Measurements from ENCODE around the gene ERF.
A peak's percentile ranks its signal among the peaks of the same experiment; 100 is the strongest.

Gene ERF

DNA sequence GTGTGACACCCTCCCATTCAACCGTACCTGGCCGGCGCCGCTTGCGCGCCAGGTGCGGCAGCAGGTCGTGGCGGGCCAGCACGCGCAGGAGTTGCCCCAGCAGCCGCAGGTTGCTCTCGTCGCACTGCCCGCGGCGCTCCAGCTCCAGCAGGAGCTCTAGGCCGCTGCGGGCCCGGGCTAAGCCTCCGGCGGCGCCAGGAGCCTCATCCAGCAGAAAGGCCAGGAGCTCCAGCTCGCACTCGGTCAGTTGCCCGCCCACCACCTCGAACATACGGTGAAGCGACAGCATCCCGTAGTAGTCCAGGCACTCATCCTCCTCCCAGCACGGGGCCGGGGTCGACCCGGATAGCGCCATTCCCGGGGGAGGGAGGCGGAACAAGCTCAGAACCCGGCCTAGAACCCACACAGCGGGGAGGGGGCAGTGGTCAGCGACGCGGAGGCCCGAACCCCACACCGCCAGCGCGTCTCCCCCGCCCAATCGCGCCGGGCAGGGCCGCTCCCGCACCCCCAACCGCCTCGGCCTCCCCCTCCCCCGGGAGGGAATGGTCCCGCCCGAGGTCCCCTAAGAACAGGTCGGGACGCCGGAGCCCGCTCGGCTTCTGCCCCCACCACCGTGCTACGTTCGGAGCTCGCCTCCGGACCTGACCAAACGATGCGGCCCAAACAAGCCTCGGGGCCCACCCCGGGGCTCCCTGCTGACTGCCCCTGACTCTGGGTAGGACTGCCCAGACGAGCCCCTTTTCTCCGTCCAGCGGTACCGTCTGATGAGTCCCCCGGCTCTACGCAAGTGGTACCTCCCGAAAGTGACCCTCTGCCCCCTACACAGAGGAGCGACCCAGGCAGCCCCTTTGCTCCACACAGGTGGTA lies 38.0 kb downstream of the ERF start:
- Histone ChIP-seq H3K4me3 (ENCODE audit: insufficient read depth, low read depth, low read length, poor library complexity, severe bottlenecking) (peak overlapping the region; percentile 90), H3K9me3 (ENCODE audit: control insufficient read depth, low read length) (no peaks in the 10 kb centered on the region), H3K36me3 (ENCODE audit: control insufficient read depth, insufficient read depth, low read length) (peaks cover 24% of the 10 kb centered on the region), H3K27me3 (replicated peaks; ENCODE audit: control insufficient read depth, insufficient read depth, low read length, poor library complexity, severe bottlenecking) (no peaks in the 10 kb centered on the region), H3K4me1 (ENCODE audit: control insufficient read depth, insufficient read depth, low read length, poor library complexity, severe bottlenecking) (peaks cover 65% of the 10 kb centered on the region), H3K27ac (ENCODE audit: insufficient read depth, low read length, poor library complexity, severe bottlenecking) (peak overlapping the region; percentile 96)
- no peak for DNase-seq

DNA sequence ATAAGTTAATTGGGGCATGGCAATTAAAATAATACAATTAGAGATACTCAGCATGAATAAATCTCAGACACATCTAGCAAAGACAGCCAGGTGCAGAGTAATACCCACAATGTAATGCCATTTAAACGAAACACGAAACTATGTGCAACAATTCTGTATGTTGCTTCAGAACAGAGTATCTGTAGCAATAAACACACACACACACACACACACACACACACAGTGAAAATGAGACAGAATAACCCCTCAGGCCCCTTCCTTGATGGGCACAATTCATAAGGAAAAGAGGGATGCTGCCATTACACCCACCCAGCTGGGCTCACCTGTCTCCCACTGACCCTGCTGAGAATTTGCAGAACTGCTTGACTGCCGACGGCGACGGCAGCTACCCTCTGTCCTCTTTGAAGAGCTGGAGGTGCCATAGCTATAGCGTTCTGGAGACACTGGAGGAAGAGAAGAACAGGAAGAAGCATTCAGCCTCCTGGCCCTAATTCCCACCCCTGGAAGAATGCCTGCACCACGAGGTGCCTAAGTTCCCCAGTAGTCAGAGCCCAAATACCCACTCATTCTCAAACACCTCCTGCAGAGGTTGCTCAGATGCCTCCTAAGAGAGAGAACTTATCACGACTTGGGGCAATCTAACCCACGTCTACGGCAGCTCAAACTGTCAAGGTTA lies 40.0 kb downstream of the ERF start:
- DNase-seq: no peak
- H3K27me3 ChIP-seq (replicated peaks; ENCODE audit: control insufficient read depth, insufficient read depth, low read length, poor library complexity, severe bottlenecking): no peaks in the 10 kb centered on the region
- H3K27ac ChIP-seq (ENCODE audit: insufficient read depth, low read length, poor library complexity, severe bottlenecking): peak overlapping the region; percentile 96
- H3K9me3 ChIP-seq (ENCODE audit: control insufficient read depth, low read length): no peaks in the 10 kb centered on the region
- peaks cover 56% of the 10 kb centered on the region for H3K4me1 ChIP-seq (ENCODE audit: control insufficient read depth, insufficient read depth, low read length, poor library complexity, severe bottlenecking)
- no peak overlapping the region for H3K4me3 ChIP-seq (ENCODE audit: insufficient read depth, low read depth, low read length, poor library complexity, severe bottlenecking)
- H3K36me3 ChIP-seq (ENCODE audit: control insufficient read depth, insufficient read depth, low read length): peaks cover 36% of the 10 kb centered on the region

DNA sequence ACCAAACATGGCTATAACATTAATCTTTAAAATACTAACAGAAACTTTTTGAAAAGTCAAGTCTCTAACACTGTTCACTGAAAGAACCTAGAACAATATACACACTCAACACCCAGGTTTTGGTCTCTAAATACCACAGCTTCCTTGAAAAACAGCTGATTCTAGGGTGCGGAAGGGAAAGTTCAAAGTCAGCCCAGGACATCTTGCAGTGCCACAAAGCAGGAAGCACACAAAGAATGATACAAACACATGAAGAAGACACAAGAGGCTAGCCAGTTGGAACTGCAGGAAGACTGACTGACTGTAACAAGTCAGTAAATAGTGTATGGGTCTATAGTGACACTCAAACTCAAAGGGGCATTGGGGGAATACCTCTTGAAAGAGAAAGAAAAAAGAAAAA lies 42.0 kb downstream of the ERF start:
- peak overlapping the region; percentile 14 for H3K27ac ChIP-seq (ENCODE audit: insufficient read depth, low read length, poor library complexity, severe bottlenecking)
- H3K27me3 ChIP-seq (replicated peaks; ENCODE audit: control insufficient read depth, insufficient read depth, low read length, poor library complexity, severe bottlenecking): no peaks in the 10 kb centered on the region
- DNase-seq: no peak
- H3K4me3 ChIP-seq (ENCODE audit: insufficient read depth, low read depth, low read length, poor library complexity, severe bottlenecking): no peak overlapping the region
- peaks cover 55% of the 10 kb centered on the region for H3K36me3 ChIP-seq (ENCODE audit: control insufficient read depth, insufficient read depth, low read length)
- no peaks in the 10 kb centered on the region for H3K9me3 ChIP-seq (ENCODE audit: control insufficient read depth, low read length)
- peaks cover 47% of the 10 kb centered on the region for H3K4me1 ChIP-seq (ENCODE audit: control insufficient read depth, insufficient read depth, low read length, poor library complexity, severe bottlenecking)

DNA sequence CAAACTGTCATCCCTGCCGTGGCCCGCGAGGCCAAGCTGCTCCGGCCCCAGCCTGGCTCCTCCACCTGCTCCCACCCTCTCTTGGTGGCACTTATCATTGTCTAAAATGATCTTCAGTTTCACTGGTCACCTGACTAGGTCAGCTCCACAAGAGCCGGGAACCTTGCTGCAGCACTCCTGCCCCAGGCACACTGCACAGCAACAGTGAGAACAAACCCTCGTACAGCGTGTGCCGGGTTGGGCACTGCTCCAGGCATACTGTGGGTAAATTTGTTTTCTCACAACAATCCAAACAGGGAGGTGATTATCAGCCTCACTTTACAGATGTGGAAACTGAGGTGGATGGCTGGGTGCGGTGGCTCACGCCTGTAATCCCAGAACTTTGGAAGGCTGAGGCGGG lies 46.3 kb downstream of the ERF start:
- peaks cover 77% of the 10 kb centered on the region for H3K36me3 ChIP-seq (ENCODE audit: control insufficient read depth, insufficient read depth, low read length)
- no peak for DNase-seq
- no peaks in the 10 kb centered on the region for H3K9me3 ChIP-seq (ENCODE audit: control insufficient read depth, low read length)
- no peak overlapping the region for H3K27ac ChIP-seq (ENCODE audit: insufficient read depth, low read length, poor library complexity, severe bottlenecking)
- no peak overlapping the region for H3K4me3 ChIP-seq (ENCODE audit: insufficient read depth, low read depth, low read length, poor library complexity, severe bottlenecking)
- peaks cover 38% of the 10 kb centered on the region for H3K4me1 ChIP-seq (ENCODE audit: control insufficient read depth, insufficient read depth, low read length, poor library complexity, severe bottlenecking)
- H3K27me3 ChIP-seq (replicated peaks; ENCODE audit: control insufficient read depth, insufficient read depth, low read length, poor library complexity, severe bottlenecking): no peaks in the 10 kb centered on the region

DNA sequence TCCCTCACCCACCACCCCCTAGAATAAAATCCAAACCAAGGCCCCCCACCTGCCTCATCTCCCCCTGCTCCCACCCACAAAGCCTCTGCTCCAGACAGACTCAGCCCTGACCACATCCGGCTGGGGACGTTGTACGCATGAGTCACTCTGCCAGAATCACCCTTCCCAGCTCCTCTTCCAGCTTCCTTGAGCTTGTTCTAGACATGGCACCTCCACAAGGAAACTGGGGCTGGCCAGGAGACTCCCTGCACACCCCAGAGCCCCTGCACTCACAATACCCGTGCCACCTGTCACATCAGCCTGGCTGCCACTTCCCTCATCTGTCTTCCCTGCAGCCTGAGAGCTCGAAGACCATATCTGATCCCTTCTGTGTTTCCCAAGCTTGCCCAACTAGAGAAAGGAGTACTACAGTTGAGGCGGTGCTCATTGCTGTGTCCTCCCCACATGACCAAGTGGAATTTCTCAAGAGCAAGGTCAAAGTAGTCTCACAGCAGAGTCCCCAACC lies 47.1 kb downstream of the ERF start:
- H3K27ac ChIP-seq (ENCODE audit: insufficient read depth, low read length, poor library complexity, severe bottlenecking): peak overlapping the region; percentile 37
- peak in 2 of 3 donors; percentile 35 to 39 for DNase-seq
- no peak overlapping the region for H3K4me3 ChIP-seq (ENCODE audit: insufficient read depth, low read depth, low read length, poor library complexity, severe bottlenecking)
- H3K9me3 ChIP-seq (ENCODE audit: control insufficient read depth, low read length): no peaks in the 10 kb centered on the region
- H3K4me1 ChIP-seq (ENCODE audit: control insufficient read depth, insufficient read depth, low read length, poor library complexity, severe bottlenecking): peaks cover 38% of the 10 kb centered on the region
- peaks cover 70% of the 10 kb centered on the region for H3K36me3 ChIP-seq (ENCODE audit: control insufficient read depth, insufficient read depth, low read length)
- no peaks in the 10 kb centered on the region for H3K27me3 ChIP-seq (replicated peaks; ENCODE audit: control insufficient read depth, insufficient read depth, low read length, poor library complexity, severe bottlenecking)

DNA sequence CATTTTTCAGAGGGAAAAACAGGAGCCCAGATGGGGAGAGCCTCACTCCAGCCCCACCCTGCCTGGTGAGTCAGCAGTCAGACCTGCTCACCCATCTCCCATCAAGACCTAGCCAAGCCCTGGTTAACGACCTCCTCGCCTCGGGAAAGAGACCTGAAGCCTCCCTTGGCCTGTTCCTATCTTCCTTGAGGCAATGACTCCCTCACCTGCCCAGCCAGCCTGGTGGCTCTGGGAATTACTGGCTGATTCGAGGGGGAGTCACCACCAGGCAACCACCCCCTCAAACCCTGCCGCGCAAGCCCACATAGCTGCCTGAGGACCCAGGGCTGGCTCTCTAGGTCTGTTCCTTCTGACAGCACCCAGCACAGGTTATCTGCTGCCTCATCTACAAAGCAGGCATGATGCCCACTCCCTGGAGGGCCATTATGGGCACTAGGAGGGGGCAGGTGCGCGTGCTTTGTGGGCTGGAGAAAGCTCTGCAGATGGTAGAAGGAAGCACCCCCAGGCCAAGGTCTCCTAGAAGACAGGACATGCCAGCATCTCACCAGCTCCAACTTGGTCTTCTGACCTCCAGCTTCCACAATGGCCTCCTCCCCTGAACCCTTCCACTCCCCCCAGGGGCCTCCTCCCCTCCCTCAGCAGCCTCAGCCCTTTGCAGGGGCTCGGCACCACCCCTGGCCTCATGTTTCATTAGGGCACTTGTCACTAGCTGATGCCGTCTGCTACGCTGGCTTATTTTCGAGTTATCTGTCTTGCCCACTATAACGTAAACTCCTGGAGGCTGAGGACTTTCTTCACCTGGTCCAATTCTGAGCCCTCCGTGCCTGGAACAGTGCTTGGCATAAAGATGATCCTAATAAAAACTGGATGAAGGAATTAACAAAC lies 47.8 kb downstream of the ERF start:
- no peak for DNase-seq
- Histone ChIP-seq H3K27me3 (replicated peaks; ENCODE audit: control insufficient read depth, insufficient read depth, low read length, poor library complexity, severe bottlenecking) (no peaks in the 10 kb centered on the region), H3K4me1 (ENCODE audit: control insufficient read depth, insufficient read depth, low read length, poor library complexity, severe bottlenecking) (peaks cover 42% of the 10 kb centered on the region), H3K4me3 (ENCODE audit: insufficient read depth, low read depth, low read length, poor library complexity, severe bottlenecking) (no peak overlapping the region), H3K9me3 (ENCODE audit: control insufficient read depth, low read length) (no peaks in the 10 kb centered on the region), H3K27ac (ENCODE audit: insufficient read depth, low read length, poor library complexity, severe bottlenecking) (peak overlapping the region; percentile 27), H3K36me3 (ENCODE audit: control insufficient read depth, insufficient read depth, low read length) (peaks cover 68% of the 10 kb centered on the region)

DNA sequence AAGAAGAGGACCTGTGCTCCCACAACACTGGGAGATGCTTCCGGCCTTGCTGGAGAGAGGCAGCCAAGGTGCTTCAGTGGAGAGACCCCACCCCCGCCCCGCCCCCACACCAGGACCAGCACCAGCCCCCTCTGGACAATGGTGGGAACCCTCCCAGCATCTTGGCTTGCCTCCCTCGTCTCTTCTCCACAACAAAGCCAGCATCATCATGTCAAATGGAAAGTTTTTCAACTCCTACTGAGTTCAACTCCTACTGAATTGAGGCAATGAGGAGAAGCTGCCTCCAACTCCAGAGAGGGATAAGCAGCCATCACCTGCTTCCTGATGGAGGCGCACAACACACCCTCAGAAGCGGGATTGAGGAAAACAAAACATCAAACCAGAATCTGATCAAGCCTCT lies 50.3 kb downstream of the ERF start:
- Histone ChIP-seq H3K4me3 (ENCODE audit: insufficient read depth, low read depth, low read length, poor library complexity, severe bottlenecking) (no peak overlapping the region), H3K27me3 (replicated peaks; ENCODE audit: control insufficient read depth, insufficient read depth, low read length, poor library complexity, severe bottlenecking) (no peaks in the 10 kb centered on the region), H3K9me3 (ENCODE audit: control insufficient read depth, low read length) (no peaks in the 10 kb centered on the region), H3K27ac (ENCODE audit: insufficient read depth, low read length, poor library complexity, severe bottlenecking) (no peak overlapping the region), H3K4me1 (ENCODE audit: control insufficient read depth, insufficient read depth, low read length, poor library complexity, severe bottlenecking) (peaks cover 66% of the 10 kb centered on the region), H3K36me3 (ENCODE audit: control insufficient read depth, insufficient read depth, low read length) (peaks cover 53% of the 10 kb centered on the region)
- DNase-seq: no peak

DNA sequence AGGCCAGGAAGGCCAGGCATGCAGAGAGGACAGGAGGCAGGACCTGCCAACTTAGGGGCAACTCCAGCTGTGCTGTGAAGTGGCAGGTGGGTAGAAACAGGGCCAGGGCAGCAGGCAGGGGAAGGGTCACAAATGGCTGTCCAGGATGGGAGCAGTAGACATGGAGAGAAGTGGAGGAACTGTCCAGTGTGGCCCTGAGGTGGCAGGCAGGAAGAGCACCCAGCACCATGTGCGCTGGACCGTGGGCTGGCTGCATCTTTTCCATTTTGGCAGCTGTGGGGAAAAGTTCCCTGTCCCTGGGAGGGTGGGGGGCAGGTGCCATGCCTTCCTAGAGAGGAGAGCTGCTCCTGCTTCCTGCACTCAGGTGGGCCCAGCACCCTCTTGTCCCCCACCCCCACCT lies 51.2 kb downstream of the ERF start:
- H3K27ac ChIP-seq (ENCODE audit: insufficient read depth, low read length, poor library complexity, severe bottlenecking): peak overlapping the region; percentile 24
- peaks cover 75% of the 10 kb centered on the region for H3K4me1 ChIP-seq (ENCODE audit: control insufficient read depth, insufficient read depth, low read length, poor library complexity, severe bottlenecking)
- H3K36me3 ChIP-seq (ENCODE audit: control insufficient read depth, insufficient read depth, low read length): peaks cover 46% of the 10 kb centered on the region
- H3K27me3 ChIP-seq (replicated peaks; ENCODE audit: control insufficient read depth, insufficient read depth, low read length, poor library complexity, severe bottlenecking): no peaks in the 10 kb centered on the region
- H3K9me3 ChIP-seq (ENCODE audit: control insufficient read depth, low read length): no peaks in the 10 kb centered on the region
- DNase-seq: no peak
- no peak overlapping the region for H3K4me3 ChIP-seq (ENCODE audit: insufficient read depth, low read depth, low read length, poor library complexity, severe bottlenecking)

DNA sequence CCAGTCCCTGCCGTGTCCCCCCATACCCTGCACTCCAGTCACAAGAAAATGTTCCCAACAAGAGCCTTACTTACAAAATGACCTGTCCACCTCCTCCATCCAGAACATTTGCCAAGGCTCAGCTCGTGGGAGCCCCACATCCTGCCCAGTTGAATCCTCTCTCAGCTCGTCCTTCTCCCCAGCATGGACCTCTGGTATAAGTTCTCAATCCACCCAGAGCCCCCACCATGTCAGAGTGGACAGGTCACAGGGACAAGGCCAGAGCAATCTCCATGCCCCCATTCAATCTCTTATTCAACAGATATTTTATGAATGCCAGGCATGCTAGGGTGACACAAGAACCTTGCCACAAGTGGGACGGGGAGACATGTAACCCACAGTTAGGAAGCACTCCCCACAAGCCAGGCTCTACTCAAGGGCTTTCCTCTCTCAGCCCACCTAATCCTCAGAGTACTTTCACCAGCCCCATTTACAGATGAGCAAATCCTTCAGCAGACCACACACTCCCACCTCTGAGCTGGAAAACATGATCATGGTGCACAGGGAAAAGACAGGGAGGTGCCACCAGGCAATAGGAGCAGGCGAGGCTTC lies 52.5 kb downstream of the ERF start:
- Histone ChIP-seq H3K27me3 (replicated peaks; ENCODE audit: control insufficient read depth, insufficient read depth, low read length, poor library complexity, severe bottlenecking) (no peaks in the 10 kb centered on the region), H3K27ac (ENCODE audit: insufficient read depth, low read length, poor library complexity, severe bottlenecking) (peak overlapping the region; percentile 83), H3K4me1 (ENCODE audit: control insufficient read depth, insufficient read depth, low read length, poor library complexity, severe bottlenecking) (peaks cover 77% of the 10 kb centered on the region), H3K9me3 (ENCODE audit: control insufficient read depth, low read length) (no peaks in the 10 kb centered on the region), H3K4me3 (ENCODE audit: insufficient read depth, low read depth, low read length, poor library complexity, severe bottlenecking) (no peak overlapping the region), H3K36me3 (ENCODE audit: control insufficient read depth, insufficient read depth, low read length) (peaks cover 38% of the 10 kb centered on the region)
- DNase-seq: no peak
